ENCODE data around the gene STK32B.

Gene STK32B

GRCh38 chr4:5009796-5010195, 41.5 kb upstream of the STK32B start:
- Histone ChIP-seq H3K36me3 (no peaks in the 10 kb centered on the region), H3K27me3 (peaks cover 7% of the 10 kb centered on the region), H3K27ac (no peak overlapping the region), H3K4me3 (ENCODE audit: low read depth in 1 of 2, low read length in 1 of 2) (no peak overlapping the region), H3K9me3 (no peaks in the 10 kb centered on the region), H3K4me1 (ENCODE audit: control insufficient read depth in 1 of 2, insufficient read depth in 1 of 2, low read depth in 1 of 2, low read length in 1 of 2) (no peaks in the 10 kb centered on the region)
- TF ChIP-seq CTCF (IDR thresholded peaks at IDR 0.05) = no peak

GRCh38 chr4:5010984-5011383, 40.3 kb upstream of the STK32B start:
- H3K4me1 ChIP-seq (ENCODE audit: control insufficient read depth in 1 of 2, insufficient read depth in 1 of 2, low read depth in 1 of 2, low read length in 1 of 2) = no peaks in the 10 kb centered on the region
- H3K4me3 ChIP-seq (ENCODE audit: low read depth in 1 of 2, low read length in 1 of 2) = no peak overlapping the region
- H3K9me3 ChIP-seq = no peaks in the 10 kb centered on the region
- H3K27ac ChIP-seq = no peak overlapping the region
- no peak for TF ChIP-seq CTCF (IDR thresholded peaks at IDR 0.05)
- no peaks in the 10 kb centered on the region for H3K36me3 ChIP-seq
- H3K27me3 ChIP-seq = peaks cover 6% of the 10 kb centered on the region

GRCh38 chr4:5012244-5012898, 38.9 kb upstream of the STK32B start:
- H3K27ac ChIP-seq = no peak overlapping the region
- H3K9me3 ChIP-seq = no peaks in the 10 kb centered on the region
- no peak overlapping the region for H3K4me3 ChIP-seq (ENCODE audit: low read depth in 1 of 2, low read length in 1 of 2)
- peaks cover 12% of the 10 kb centered on the region for H3K27me3 ChIP-seq
- H3K4me1 ChIP-seq (ENCODE audit: control insufficient read depth in 1 of 2, insufficient read depth in 1 of 2, low read depth in 1 of 2, low read length in 1 of 2) = no peaks in the 10 kb centered on the region
- H3K36me3 ChIP-seq = no peaks in the 10 kb centered on the region
- TF ChIP-seq CTCF (IDR thresholded peaks at IDR 0.05) = no peak

GRCh38 chr4:5012958-5013357, 38.3 kb upstream of the STK32B start:
- Histone ChIP-seq H3K27ac (no peak overlapping the region), H3K27me3 (peaks cover 18% of the 10 kb centered on the region)

GRCh38 chr4:5014007-5014682, 37.1 kb upstream of the STK32B start:
- no peak overlapping the region for H3K27ac ChIP-seq
- peaks cover 0 to 1% of the 10 kb centered on the region in 2 experiments for H3K4me1 ChIP-seq (ENCODE audit: control insufficient read depth in 1 of 2, insufficient read depth in 1 of 2, low read depth in 1 of 2, low read length in 1 of 2)
- no peaks in the 10 kb centered on the region for H3K36me3 ChIP-seq
- no peak overlapping the region for H3K4me3 ChIP-seq (ENCODE audit: low read depth in 1 of 2, low read length in 1 of 2)
- peaks cover 30% of the 10 kb centered on the region for H3K27me3 ChIP-seq
- no peaks in the 10 kb centered on the region for H3K9me3 ChIP-seq
- no peak for TF ChIP-seq CTCF (IDR thresholded peaks at IDR 0.05)

More at GRCh38 chr4:5012958-5013357, 38.3 kb upstream of the STK32B start:
- Histone ChIP-seq H3K4me3 (ENCODE audit: low read depth in 1 of 2, low read length in 1 of 2) (no peak overlapping the region), H3K9me3 (no peaks in the 10 kb centered on the region), H3K4me1 (ENCODE audit: control insufficient read depth in 1 of 2, insufficient read depth in 1 of 2, low read depth in 1 of 2, low read length in 1 of 2) (no peaks in the 10 kb centered on the region), H3K36me3 (no peaks in the 10 kb centered on the region)
- no peak for TF ChIP-seq CTCF (IDR thresholded peaks at IDR 0.05)

Measured in neutrophil (primary cell).